ENCODE measurements around the gene CRK.

Gene CRK

GRCh38 chr17:1467898-1468492, 12.0 kb upstream of the CRK start:
- no peak for TF ChIP-seq EGR1 (IDR thresholded peaks at IDR 0.05)
- no peak for TF ChIP-seq TCF12 (IDR thresholded peaks at IDR 0.05; ENCODE audit: low read depth)
- no peak for TF ChIP-seq MAX (IDR thresholded peaks at IDR 0.05)
- no peak for TF ChIP-seq TAF1 (IDR thresholded peaks at IDR 0.05; ENCODE audit: low read depth)
- TF ChIP-seq NFIC (IDR thresholded peaks at IDR 0.05) = no peak
- TF ChIP-seq FOXM1 (IDR thresholded peaks at IDR 0.05; ENCODE audit: borderline replicate concordance, low read depth) = no peak
- TF ChIP-seq CEBPB (IDR thresholded peaks at IDR 0.05) = no peak
- TF ChIP-seq USF1 (IDR thresholded peaks at IDR 0.05) = no peak
- no peak for TF ChIP-seq CREB1 (IDR thresholded peaks at IDR 0.05; ENCODE audit: low read depth)
- no peak for TF ChIP-seq RAD21 (IDR thresholded peaks at IDR 0.05; ENCODE audit: low read depth)

- TF ChIP-seq EP300 (IDR thresholded peaks at IDR 0.05; ENCODE audit: borderline replicate concordance) = no peak
- TF ChIP-seq ZBTB7A (IDR thresholded peaks at IDR 0.05; ENCODE audit: low read depth) = no peak
- no peak for TF ChIP-seq FOXM1 (IDR thresholded peaks at IDR 0.05; ENCODE audit: borderline replicate concordance, low read depth)
- TF ChIP-seq CREB1 (IDR thresholded peaks at IDR 0.05; ENCODE audit: low read depth) = no peak
- TF ChIP-seq RAD21 (IDR thresholded peaks at IDR 0.05; ENCODE audit: low read depth) = no peak
- TF ChIP-seq TEAD4 (IDR thresholded peaks at IDR 0.05) = no peak
- TF ChIP-seq MAX (IDR thresholded peaks at IDR 0.05) = no peak
- no peak for TF ChIP-seq CEBPB (IDR thresholded peaks at IDR 0.05)
- TF ChIP-seq USF1 (IDR thresholded peaks at IDR 0.05) = no peak
- TF ChIP-seq TAF1 (IDR thresholded peaks at IDR 0.05; ENCODE audit: low read depth) = no peak
- TF ChIP-seq EGR1 (IDR thresholded peaks at IDR 0.05) = no peak
- TF ChIP-seq REST (IDR thresholded peaks at IDR 0.05; ENCODE audit: low read depth) = no peak
- no peak for TF ChIP-seq TCF12 (IDR thresholded peaks at IDR 0.05; ENCODE audit: low read depth)
- TF ChIP-seq NFIC (IDR thresholded peaks at IDR 0.05) = no peak
- TF ChIP-seq YY1 (IDR thresholded peaks at IDR 0.05; ENCODE audit: low read depth) = no peak
Measured at GRCh38 chr17:1467258-1467657, 11.2 kb upstream of the CRK start.

- no peak for TF ChIP-seq TCF12 (IDR thresholded peaks at IDR 0.05; ENCODE audit: low read depth)
Measured at GRCh38 chr17:1464186-1464585, 8.2 kb upstream of the CRK start.

- no peak for TF ChIP-seq REST (IDR thresholded peaks at IDR 0.05; ENCODE audit: low read depth)
- TF ChIP-seq EP300 (IDR thresholded peaks at IDR 0.05; ENCODE audit: borderline replicate concordance) = no peak
- TF ChIP-seq TEAD4 (IDR thresholded peaks at IDR 0.05) = no peak
- no peak for TF ChIP-seq NFIC (IDR thresholded peaks at IDR 0.05)
- no peak for TF ChIP-seq EGR1 (IDR thresholded peaks at IDR 0.05)
- TF ChIP-seq TAF1 (IDR thresholded peaks at IDR 0.05; ENCODE audit: low read depth) = no peak
- TF ChIP-seq TCF12 (IDR thresholded peaks at IDR 0.05; ENCODE audit: low read depth) = no peak
- TF ChIP-seq ZBTB7A (IDR thresholded peaks at IDR 0.05; ENCODE audit: low read depth) = no peak
- no peak for TF ChIP-seq MAX (IDR thresholded peaks at IDR 0.05)
- TF ChIP-seq FOXM1 (IDR thresholded peaks at IDR 0.05; ENCODE audit: borderline replicate concordance, low read depth) = no peak
- no peak for TF ChIP-seq CEBPB (IDR thresholded peaks at IDR 0.05)
Measured at GRCh38 chr17:1462164-1463112, 6.4 kb upstream of the CRK start.

GRCh38 chr17:1461198-1461944, 5.3 kb upstream of the CRK start:
- no peak for TF ChIP-seq NFIC (IDR thresholded peaks at IDR 0.05)
- no peak for TF ChIP-seq USF1 (IDR thresholded peaks at IDR 0.05)
- TF ChIP-seq ZBTB7A (IDR thresholded peaks at IDR 0.05; ENCODE audit: low read depth) = no peak
- TF ChIP-seq EP300 (IDR thresholded peaks at IDR 0.05; ENCODE audit: borderline replicate concordance) = no peak
- no peak for TF ChIP-seq FOXM1 (IDR thresholded peaks at IDR 0.05; ENCODE audit: borderline replicate concordance, low read depth)
- TF ChIP-seq CREB1 (IDR thresholded peaks at IDR 0.05; ENCODE audit: low read depth) = no peak
- no peak for TF ChIP-seq YY1 (IDR thresholded peaks at IDR 0.05; ENCODE audit: low read depth)
- TF ChIP-seq EGR1 (IDR thresholded peaks at IDR 0.05) = no peak
- TF ChIP-seq CEBPB (IDR thresholded peaks at IDR 0.05) = no peak
- no peak for TF ChIP-seq TEAD4 (IDR thresholded peaks at IDR 0.05)
- TF ChIP-seq TAF1 (IDR thresholded peaks at IDR 0.05; ENCODE audit: low read depth) = no peak
- TF ChIP-seq REST (IDR thresholded peaks at IDR 0.05; ENCODE audit: low read depth) = no peak
- TF ChIP-seq TCF12 (IDR thresholded peaks at IDR 0.05; ENCODE audit: low read depth) = no peak
- no peak for TF ChIP-seq RAD21 (IDR thresholded peaks at IDR 0.05; ENCODE audit: low read depth)
- TF ChIP-seq MAX (IDR thresholded peaks at IDR 0.05) = no peak

All from Ishikawa (cell line).